Esophagus squamous epithelium (tissue), 5 donors: ENCODE measurements around the gene LRP1B. TPM values are rescaled to one million over a fixed set of nuclear protein-coding genes. Genes with fewer than 3 reads are reported as not detected.
"Not testable (repeated sequence)": the region's sequence is repeated elsewhere in the genome, so short reads cannot be mapped to it uniquely, and the experiment has no call there.

ENCODE experiments used
- DNase-seq: peaks from one replicate; lab custom pipeline; 2025; lab: John Stamatoyannopoulos, UW
- H3K27ac ChIP-seq, 4 donors: fragments of 200-600 bp; sonication (generic); one replicate each; pipeline ENCODE4 v1.5.1; 2016 to 2019; ENCODE audit warnings: mild to moderate bottlenecking in 1 of 4
- H3K27me3 ChIP-seq, 4 donors: fragments of 200-600 bp; sonication (generic); 1 replicate in 3 of 4; 2 replicates in 1 of 4; pipeline versions ENCODE4 v1.5.1 to v1.6.0; 2017 to 2021; ENCODE audit warnings: antibody characterized with exemption in 1 of 4
- H3K36me3 ChIP-seq, 3 donors: fragments of 200-600 bp; sonication (generic); one replicate each; pipeline ENCODE4 v1.5.1; 2016 to 2019
- H3K4me1 ChIP-seq, 3 donors: fragments of 200-600 bp; sonication (generic); one replicate each; pipeline ENCODE4 v1.5.1; 2017 to 2019
- H3K4me3 ChIP-seq, 4 donors: fragments of 200-600 bp; sonication (generic); 1 replicate in 3 of 4; 2 replicates in 1 of 4; pipeline ENCODE4 v1.5.1; 2016 to 2019; ENCODE audit warnings: mild to moderate bottlenecking in 2 of 4, moderate library complexity in 1 of 4
- H3K9me3 ChIP-seq, 3 donors: fragments of 200-600 bp; sonication (generic); one replicate each; pipeline ENCODE4 v1.5.1; 2016 to 2019
- POLR2A ChIP-seq, 4 donors: fragments of 450-650 bp; IDR thresholded peaks; one replicate each; pipeline ENCODE4 v1.6.1; 2017; ENCODE audit warnings: antibody characterized with exemption in 4 of 4, mild to moderate bottlenecking in 4 of 4, moderate library complexity in 3 of 4
- WGBS, 2 donors: methylation state at CpG; one replicate each; pipeline ENCODE4 v1.1.5; 2018; 5-methylcytosine and 5-hydroxymethylcytosine counted together
- intact Hi-C: fragments of 100-400 bp; cut with DNase I; formaldehyde crosslinking; loops from one replicate; pipeline ENCODE4 v1.15.0; 2022
- total RNA-seq, 4 donors: library from RNA; depleted of rRNA; stranded (reverse); fragments of >200 nt; gene quantifications; one replicate each; pipeline ENCODE4 v1.1.0, GENCODE V29; 2016
- TF ChIP-seq, protein P1 (sequence below), 6 experiments: fragments of 450-650 bp in 4 of 6; fragments of 200-600 bp in 2 of 6; sonication (generic) in 2 of 6; IDR thresholded peaks; one replicate each; pipeline ENCODE4 v1.5.1; 2016 to 2019; ENCODE audit warnings: antibody characterized with exemption in 6 of 6, mild to moderate bottlenecking in 4 of 6, moderate library complexity in 4 of 6
- donor health status: DM: yes; HTN: yes; CAD: no.

Gene LRP1B
- total RNA-seq, 4 donors from 2014 or later = 0.04 to 1.1 (median 0.23) TPM

DNA sequence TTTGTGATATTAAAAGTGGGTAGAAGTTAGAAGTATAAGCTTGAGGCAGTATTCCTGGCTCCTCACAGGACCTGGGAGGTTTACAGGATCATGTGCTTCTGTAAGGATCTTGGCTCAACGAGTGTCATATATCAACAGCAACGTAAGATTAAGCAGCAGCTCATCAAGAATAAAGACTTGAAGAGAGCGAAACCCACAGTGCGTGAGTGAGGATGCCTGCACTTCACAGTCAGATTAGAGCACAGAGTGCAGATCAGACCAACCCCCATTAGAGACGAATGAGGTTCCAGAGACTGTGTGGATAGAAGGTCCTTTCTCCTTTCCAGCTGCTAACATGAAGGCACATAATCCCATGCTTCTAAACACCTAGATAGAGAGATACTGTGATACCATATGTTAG lies 1693.9 kb downstream of the LRP1B start:
- intact Hi-C loops = no loop called here
- DNase-seq = no peak
- Histone ChIP-seq H3K27me3 (no peaks in the 10 kb centered on the region), H3K9me3 (no peaks in the 10 kb centered on the region), H3K4me1 (no peaks in the 10 kb centered on the region), H3K4me3 (no peak overlapping the region), H3K36me3 (no peaks in the 10 kb centered on the region), H3K27ac (no peak overlapping the region)
- 66 to 80% methylated on average over 5 of the region's 5 CpGs for WGBS, 2 donors
- no peak for TF ChIP-seq POLR2A (IDR thresholded peaks at IDR 0.05)
- TF ChIP-seq, protein P1, sequence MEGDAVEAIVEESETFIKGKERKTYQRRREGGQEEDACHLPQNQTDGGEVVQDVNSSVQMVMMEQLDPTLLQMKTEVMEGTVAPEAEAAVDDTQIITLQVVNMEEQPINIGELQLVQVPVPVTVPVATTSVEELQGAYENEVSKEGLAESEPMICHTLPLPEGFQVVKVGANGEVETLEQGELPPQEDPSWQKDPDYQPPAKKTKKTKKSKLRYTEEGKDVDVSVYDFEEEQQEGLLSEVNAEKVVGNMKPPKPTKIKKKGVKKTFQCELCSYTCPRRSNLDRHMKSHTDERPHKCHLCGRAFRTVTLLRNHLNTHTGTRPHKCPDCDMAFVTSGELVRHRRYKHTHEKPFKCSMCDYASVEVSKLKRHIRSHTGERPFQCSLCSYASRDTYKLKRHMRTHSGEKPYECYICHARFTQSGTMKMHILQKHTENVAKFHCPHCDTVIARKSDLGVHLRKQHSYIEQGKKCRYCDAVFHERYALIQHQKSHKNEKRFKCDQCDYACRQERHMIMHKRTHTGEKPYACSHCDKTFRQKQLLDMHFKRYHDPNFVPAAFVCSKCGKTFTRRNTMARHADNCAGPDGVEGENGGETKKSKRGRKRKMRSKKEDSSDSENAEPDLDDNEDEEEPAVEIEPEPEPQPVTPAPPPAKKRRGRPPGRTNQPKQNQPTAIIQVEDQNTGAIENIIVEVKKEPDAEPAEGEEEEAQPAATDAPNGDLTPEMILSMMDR (IDR thresholded peaks at IDR 0.05) = no peak

DNA sequence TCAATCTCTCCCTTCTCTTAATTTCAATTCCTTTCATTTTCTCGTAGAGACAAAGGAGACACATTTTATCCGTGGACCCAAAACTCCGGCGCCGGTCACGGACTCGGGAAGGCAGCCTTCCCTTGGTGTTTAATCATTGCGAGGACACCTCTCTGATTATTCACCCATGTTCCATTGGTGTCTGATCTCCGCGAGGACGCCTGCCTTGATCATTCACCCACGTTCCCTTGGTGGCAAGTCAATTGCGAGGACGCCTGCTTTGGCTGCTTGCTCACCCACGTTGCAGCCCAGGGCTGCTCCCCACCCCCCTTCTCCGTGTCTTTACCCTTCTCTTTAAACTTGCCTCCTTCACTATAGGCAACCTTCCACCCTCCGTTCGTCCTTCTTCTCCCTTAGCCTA lies 1703.8 kb downstream of the LRP1B start:
- H3K4me3 ChIP-seq, intact Hi-C loops, DNase-seq, H3K4me1 ChIP-seq, H3K36me3 ChIP-seq, H3K27me3 ChIP-seq, H3K27ac ChIP-seq: not testable (repeated sequence)
- WGBS, 2 donors = 90 to 91% methylated on average over 18 of the region's 18 CpGs
- peaks cover 0 to 11% (median 0%) of the 10 kb centered on the region in 3 donors for H3K9me3 ChIP-seq

DNA sequence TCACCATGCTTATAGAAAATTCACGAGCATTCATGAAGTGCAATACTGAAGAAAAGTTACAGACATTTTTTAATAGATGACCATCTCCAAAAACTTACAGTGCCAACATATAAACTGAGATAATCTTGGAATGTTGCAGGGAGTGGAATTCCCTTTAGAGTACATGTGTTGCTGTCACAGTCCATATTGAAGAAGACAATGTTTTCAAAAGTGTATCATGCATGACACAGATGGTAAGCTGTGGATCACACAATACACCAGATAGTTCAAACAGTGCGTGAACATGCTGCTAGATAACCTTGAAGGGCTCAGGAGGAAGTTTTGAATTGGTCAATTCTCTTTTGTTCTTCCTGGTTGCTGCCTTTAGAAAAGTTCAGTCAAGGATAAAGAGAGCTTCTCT lies 1706.3 kb downstream of the LRP1B start:
- 57 to 58% methylated on average over 2 of the region's 2 CpGs for WGBS, 2 donors
- DNase-seq = no peak

DNA sequence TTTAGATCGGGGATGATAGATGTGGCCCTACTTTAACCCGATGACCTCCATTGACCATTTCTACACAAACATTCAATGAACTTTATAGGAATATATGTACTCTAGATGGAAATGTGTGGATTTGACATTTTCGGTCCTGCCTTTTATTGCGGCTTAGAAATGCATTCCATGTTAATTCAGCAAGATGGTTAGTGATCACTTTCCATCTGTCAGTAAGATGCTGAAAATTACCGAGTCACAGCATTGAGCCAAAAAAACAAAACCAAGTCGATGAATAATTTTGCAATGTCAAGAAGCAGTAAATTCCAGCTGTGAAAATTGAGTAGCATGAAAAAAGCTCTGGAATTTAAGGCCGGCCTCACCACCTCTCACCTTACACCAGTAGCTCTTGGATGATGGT lies 1708.1 kb downstream of the LRP1B start:
- Histone ChIP-seq H3K36me3 (no peaks in the 10 kb centered on the region), H3K4me1 (no peaks in the 10 kb centered on the region), H3K4me3 (no peak overlapping the region), H3K27ac (no peak overlapping the region), H3K27me3 (no peaks in the 10 kb centered on the region), H3K9me3 (peaks cover 0 to 5% (median 0%) of the 10 kb centered on the region in 3 donors)
- DNase-seq = no peak
- TF ChIP-seq, protein P1 (IDR thresholded peaks at IDR 0.05) = no peak
- TF ChIP-seq POLR2A (IDR thresholded peaks at IDR 0.05) = no peak
- 72 to 80% methylated on average over 7 of the region's 7 CpGs for WGBS, 2 donors
- intact Hi-C loops = no loop called here

More for the DNA sequence above, 1706.3 kb downstream of the LRP1B start:
- Histone ChIP-seq H3K9me3 (peaks cover 0 to 11% (median 0%) of the 10 kb centered on the region in 3 donors), H3K27ac (no peak overlapping the region), H3K4me3 (no peak overlapping the region), H3K4me1 (no peaks in the 10 kb centered on the region), H3K27me3 (no peaks in the 10 kb centered on the region), H3K36me3 (no peaks in the 10 kb centered on the region)
- TF ChIP-seq, protein P1 (IDR thresholded peaks at IDR 0.05) = no peak
- TF ChIP-seq POLR2A (IDR thresholded peaks at IDR 0.05) = no peak
- intact Hi-C loops = no loop called here

DNA sequence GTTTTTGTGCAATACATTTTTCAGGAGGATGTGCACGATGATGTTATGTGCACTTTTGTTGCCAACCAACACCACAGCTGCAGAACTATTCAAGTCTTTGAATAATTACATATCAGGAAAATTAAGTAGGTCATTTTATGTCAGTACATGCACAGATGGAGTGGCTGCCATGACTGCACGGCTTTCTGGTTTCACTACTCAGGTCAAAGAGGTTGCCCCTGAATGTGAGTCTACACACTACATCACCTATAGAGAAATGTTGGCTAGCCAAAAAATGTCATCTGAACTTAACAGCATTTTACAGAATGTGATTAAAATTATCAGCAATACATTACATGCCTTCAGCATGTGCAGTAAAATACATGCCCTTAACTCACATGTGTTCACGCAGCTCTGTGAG lies 1713.3 kb downstream of the LRP1B start:
- Histone ChIP-seq H3K4me1 (no peaks in the 10 kb centered on the region), H3K27me3 (no peaks in the 10 kb centered on the region), H3K4me3 (no peak overlapping the region), H3K36me3 (no peaks in the 10 kb centered on the region), H3K27ac (no peak overlapping the region), H3K9me3 (no peaks in the 10 kb centered on the region)
- no peak for DNase-seq
- intact Hi-C loops = no loop called here
- TF ChIP-seq, protein P1 (IDR thresholded peaks at IDR 0.05) = no peak
- no peak for TF ChIP-seq POLR2A (IDR thresholded peaks at IDR 0.05)
- 56 to 57% methylated on average over 3 of the region's 3 CpGs for WGBS, 2 donors

DNA sequence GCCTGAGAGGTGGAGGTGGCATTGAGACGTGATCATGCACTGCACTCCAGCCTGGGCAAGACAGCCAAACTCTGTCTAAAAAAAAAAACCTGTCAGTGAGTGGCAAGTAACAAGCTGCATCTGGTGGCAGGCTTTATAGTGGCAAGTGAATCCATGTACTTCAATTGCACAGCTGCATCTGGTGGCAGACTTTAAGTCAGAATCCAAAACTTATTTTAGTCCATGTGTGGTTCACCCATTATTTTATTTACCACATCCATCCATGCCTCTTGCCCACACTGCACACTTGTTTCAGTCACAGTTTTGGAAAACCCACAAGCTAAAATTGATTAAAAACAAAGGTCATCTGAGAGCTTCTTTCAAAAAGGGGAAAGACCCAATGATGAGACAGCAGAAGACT lies 1714.2 kb downstream of the LRP1B start:
- Histone ChIP-seq H3K4me1 (no peaks in the 10 kb centered on the region), H3K27me3 (no peaks in the 10 kb centered on the region), H3K36me3 (no peaks in the 10 kb centered on the region), H3K27ac (no peak overlapping the region), H3K4me3 (no peak overlapping the region), H3K9me3 (no peaks in the 10 kb centered on the region)
- intact Hi-C loops = no loop called here
- 38 to 56% methylated on average over 1 of the region's 1 CpG for WGBS, 2 donors
- no peak for TF ChIP-seq POLR2A (IDR thresholded peaks at IDR 0.05)
- TF ChIP-seq, protein P1 (IDR thresholded peaks at IDR 0.05) = no peak
- no peak for DNase-seq

DNA sequence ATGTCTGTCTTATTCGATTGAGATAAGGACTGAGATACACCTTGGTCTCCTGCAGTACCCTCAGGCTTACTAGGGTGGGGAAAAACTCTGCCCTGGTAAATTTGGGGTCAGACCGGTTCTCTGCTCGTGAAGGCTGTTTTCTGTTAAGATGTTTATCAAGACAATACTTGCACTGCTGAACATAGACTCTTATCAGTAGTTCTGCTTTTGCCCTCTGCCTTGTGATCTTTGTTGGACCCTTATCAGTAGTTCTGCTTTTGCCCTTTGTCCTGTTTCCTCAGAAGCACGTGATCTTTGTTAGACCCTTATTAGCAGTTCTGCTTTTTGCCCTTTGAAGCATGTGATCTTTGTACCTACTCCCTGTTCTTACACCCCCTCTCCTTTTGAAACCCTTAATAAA lies 1715.8 kb downstream of the LRP1B start:
- H3K9me3 ChIP-seq, H3K4me3 ChIP-seq, H3K4me1 ChIP-seq, DNase-seq, H3K27ac ChIP-seq, H3K36me3 ChIP-seq, intact Hi-C loops, H3K27me3 ChIP-seq: not testable (repeated sequence)
- 48 to 57% methylated on average over 4 of the region's 4 CpGs for WGBS, 2 donors
